ENCODE measurements around the gene MAPT.

Gene MAPT

DNA sequence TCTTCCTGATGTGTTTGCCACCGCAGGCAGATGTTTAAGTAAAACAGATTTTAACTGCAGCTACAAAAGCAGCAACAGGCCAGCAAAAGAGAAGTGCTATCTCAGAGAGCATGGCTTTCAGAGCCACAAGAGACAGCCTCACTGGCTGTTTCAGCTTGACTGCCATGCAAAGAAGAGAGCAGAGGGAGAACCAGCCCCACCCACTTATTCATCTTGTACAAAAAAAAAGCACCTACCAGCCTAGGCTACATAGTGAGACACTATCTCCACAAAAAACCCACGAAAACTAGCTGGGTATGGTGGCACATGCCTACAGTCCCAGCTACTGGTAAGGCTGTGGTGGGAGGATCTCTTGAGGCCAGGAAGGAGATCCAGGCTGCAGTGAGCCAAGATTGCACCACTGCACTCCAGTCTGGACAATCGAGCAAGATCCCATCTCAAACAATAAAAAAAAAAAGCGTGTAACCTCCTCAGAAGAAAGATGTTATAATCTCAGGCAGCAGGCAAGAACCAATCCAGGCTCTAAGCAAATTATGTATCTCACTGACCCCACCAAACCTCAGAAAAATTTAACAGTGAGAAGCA lies 134.7 kb downstream of the MAPT start:
- no peak overlapping the region for H3K27ac ChIP-seq
- no peak for DNase-seq (ENCODE audit: low spot score)
- CTCF ChIA-PET, result interaction anchor here (0.6 to 1.7 kb wide), 2 partner anchors 15 kb away, joined by 3 to 11 read pairs; no protein-coding TSS in a partner anchor
- POLR2A ChIA-PET (ENCODE audit: low non-redundant PET), result no interaction called here
- TF ChIP-seq, protein P1, sequence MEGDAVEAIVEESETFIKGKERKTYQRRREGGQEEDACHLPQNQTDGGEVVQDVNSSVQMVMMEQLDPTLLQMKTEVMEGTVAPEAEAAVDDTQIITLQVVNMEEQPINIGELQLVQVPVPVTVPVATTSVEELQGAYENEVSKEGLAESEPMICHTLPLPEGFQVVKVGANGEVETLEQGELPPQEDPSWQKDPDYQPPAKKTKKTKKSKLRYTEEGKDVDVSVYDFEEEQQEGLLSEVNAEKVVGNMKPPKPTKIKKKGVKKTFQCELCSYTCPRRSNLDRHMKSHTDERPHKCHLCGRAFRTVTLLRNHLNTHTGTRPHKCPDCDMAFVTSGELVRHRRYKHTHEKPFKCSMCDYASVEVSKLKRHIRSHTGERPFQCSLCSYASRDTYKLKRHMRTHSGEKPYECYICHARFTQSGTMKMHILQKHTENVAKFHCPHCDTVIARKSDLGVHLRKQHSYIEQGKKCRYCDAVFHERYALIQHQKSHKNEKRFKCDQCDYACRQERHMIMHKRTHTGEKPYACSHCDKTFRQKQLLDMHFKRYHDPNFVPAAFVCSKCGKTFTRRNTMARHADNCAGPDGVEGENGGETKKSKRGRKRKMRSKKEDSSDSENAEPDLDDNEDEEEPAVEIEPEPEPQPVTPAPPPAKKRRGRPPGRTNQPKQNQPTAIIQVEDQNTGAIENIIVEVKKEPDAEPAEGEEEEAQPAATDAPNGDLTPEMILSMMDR (conservative IDR thresholded peaks at IDR 0.05; ENCODE audit: low read depth), result no peak

DNA sequence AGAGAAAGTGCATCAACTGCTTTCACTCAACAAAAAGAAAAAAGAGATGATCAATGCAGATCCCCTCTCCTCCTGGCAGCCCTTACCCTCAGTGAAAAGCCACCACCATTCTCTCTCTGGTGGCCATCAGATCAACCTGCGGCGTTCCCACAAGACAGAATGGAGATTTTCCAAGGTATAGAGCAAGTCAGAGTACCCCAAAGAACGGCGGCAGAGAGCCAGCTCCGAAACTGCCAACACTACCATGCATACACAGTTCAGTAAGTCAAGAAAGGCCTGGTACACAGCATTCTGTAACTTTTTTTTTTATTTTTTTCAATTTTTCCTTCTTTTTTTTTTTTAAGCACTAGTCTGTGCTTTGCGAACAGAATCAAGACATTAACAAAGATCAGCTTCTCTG lies 135.3 kb downstream of the MAPT start:
- POLR2A ChIA-PET (ENCODE audit: low non-redundant PET), result no interaction called here

DNA sequence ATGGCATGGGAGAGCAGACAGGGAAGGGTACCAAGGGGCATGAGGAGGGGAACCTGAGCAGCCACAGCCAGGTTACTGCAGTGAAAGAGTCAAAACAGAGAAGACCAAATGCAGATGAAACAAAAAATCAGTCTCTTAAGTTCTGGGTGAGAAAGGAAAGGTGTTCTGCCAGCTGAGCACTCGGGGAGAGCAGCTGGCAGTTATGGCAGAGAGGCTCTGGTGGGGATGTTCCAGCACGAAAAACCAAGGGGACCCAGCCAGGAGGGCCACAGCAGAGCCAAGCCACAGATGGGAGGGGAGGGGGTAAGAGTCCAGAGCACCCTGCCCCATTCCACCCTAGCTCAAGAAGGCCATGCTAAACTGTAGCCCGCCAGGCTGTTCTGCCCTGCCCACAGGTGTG lies 136.4 kb downstream of the MAPT start:
- CTCF ChIA-PET, result no interaction called here
- TF ChIP-seq, protein P1 (conservative IDR thresholded peaks at IDR 0.05; ENCODE audit: low read depth), result no peak
- H3K27ac ChIP-seq, result no peak overlapping the region
- POLR2A ChIA-PET (ENCODE audit: low non-redundant PET), result no interaction called here
- DNase-seq (ENCODE audit: low spot score), result no peak

More for the DNA sequence above, 135.3 kb downstream of the MAPT start:
- DNase-seq (ENCODE audit: low spot score), result no peak
- no peak overlapping the region for H3K27ac ChIP-seq
- CTCF ChIA-PET, result interaction anchor here (0.6 to 1.7 kb wide), 4 partner anchors 15 to 746 kb away, joined by 3 to 11 read pairs (median 4); no protein-coding TSS in a partner anchor
- TF ChIP-seq, protein P1 (conservative IDR thresholded peaks at IDR 0.05; ENCODE audit: low read depth), result no peak

DNA sequence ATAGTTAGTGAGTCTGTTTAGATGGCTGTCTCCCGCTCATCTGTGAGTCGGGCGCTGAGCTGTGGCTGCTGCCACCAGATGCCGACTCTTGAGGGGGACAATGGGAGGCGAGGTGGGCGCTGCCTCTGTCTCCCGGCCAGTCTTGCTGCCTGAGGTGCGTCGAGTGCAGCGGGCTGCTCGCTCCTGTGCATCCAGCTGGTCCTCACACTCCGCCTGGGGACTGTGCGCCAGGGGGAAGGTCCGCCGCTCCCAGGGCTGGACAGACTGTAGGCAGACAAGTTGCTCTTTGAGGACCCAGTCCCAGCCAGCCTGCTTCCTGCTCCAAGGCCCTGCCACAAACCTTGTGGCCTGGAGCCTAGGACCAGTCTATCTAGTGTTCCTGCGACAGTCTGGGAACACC lies 137.1 kb downstream of the MAPT start:
- TF ChIP-seq, protein P1 (conservative IDR thresholded peaks at IDR 0.05; ENCODE audit: low read depth), result no peak
- ChIA-PET POLR2A (ENCODE audit: low non-redundant PET) (no interaction called here), CTCF (interaction anchor here (0.6 kb wide), 1 partner anchor 156 kb away, joined by 4 read pairs; no protein-coding TSS in a partner anchor)
- no peak overlapping the region for H3K27ac ChIP-seq
- DNase-seq (ENCODE audit: low spot score), result no peak

DNA sequence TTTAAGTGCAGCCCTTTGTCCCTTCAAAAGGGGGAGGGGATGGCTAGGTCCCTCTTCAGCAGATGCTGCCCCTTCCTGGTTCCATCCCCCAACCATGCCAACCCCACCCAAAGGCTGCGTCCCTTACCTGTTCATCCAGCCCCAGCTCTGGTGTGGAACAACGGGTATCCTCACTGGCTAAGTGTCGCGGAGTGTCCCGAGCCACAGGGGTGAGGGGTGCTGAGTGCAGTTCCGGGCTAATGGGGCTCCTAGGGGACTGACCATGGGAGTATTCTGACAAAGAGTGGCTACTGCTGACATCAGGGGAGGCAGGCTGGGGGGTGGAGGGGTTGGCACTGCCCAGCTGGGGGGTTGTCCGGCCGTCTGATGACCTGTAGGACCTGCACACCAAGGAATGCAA lies 137.6 kb downstream of the MAPT start:
- CTCF ChIA-PET, result interaction anchor here (0.6 kb wide), 1 partner anchor 156 kb away, joined by 4 read pairs; no protein-coding TSS in a partner anchor
- no peak for DNase-seq (ENCODE audit: low spot score)
- POLR2A ChIA-PET (ENCODE audit: low non-redundant PET), result no interaction called here
- no peak overlapping the region for H3K27ac ChIP-seq
- TF ChIP-seq, protein P1 (conservative IDR thresholded peaks at IDR 0.05; ENCODE audit: low read depth), result no peak

DNA sequence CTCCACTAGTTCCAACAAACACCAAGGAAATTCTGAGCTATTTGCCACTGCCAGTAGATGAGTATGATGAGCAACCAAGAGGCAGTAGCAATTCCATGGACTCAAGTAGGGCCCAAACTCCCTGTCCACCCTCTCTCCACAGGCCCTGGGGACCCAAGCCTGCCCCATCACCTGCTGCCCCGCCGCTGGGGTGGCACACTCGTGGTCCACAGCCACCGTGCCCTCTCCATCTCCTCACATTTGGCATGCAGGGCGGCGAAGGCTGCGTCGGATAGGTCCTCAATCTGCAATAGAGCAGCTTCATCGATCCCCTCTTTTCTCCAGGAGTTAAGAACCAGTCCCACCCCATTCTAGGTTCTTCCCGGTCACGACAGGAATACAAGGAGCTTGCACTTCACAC lies 138.6 kb downstream of the MAPT start:
- ChIA-PET CTCF (no interaction called here), POLR2A (ENCODE audit: low non-redundant PET) (no interaction called here)
- TF ChIP-seq, protein P1 (conservative IDR thresholded peaks at IDR 0.05; ENCODE audit: low read depth), result no peak
- DNase-seq (ENCODE audit: low spot score), result no peak
- H3K27ac ChIP-seq, result no peak overlapping the region
